GM21786 (cell line): Measurements from ENCODE around the gene GRB10.

Experiments
- ATAC-seq: cut with Tn5 transposase; IDR thresholded peaks from one replicate; pipeline ENCODE4 v1.9.1; 2021; ENCODE audit not compliant: unreplicated experiment

The GRB10 gene

DNA sequence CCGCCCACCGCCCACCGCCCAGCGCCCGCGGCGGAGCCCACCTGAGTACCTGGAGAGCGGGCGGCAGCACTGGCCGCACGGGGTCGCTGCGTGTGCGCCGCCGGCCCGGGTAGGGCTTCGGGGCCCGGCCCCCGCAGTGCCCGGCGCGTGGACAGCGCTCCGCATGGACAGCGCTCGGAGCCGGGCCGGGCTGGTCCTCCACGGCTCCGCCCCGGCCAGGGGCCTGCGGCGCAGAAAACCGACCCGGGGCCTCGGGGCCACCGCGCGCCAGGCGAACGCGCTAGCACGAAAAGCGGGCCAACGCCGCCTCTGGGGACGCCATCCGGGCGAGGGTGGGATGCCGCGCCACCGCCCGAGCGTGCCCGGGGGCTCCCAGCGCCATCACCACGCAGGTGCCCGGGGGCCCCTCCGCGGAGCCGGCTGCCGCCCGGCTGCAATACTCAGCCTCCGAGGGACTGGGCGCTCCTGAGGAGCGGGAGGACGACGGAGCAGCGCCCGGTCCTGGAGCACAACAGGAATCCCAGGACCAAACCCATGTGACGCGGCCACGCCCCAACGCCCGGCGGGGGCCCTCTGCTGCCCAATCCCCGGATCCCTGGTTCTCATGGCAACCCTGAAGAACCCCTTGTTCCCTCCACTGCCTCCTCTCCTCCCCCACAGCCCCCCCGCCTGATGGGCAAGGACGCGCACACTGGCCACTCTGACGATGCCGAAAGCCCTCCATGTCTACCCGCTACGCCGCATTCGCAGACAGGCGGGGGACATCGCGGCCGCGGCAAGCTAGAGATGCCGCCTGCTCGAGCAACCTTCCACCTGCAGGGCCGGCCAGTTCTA lies at the start of gene GRB10:
TSS of gene GRB10 (minus strand) at position 522 of the 834 bp plus-strand sequence. CDS start 50,574 bp downstream, outside the sequence.
- ATAC-seq, result no peak

DNA sequence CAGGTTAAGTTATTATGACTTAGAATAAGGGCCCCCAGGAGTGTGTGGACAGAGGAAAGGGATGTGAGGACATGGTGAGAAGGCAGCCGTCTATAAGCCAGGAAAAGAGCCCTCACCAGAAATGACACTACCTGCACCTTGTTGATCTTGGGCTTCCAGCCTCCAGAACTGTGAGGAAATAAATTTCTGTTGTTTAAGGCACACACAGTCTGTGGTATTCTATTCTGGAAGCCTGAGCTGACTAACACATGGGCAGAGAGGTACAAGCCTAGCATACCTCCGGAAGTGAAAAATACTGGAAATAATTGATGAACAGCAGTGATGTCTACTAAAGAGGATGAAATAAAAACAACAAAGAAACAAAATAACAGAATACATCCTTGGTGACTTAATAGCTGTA lies 46.1 kb upstream of the GRB10 start:
- no peak for ATAC-seq

DNA sequence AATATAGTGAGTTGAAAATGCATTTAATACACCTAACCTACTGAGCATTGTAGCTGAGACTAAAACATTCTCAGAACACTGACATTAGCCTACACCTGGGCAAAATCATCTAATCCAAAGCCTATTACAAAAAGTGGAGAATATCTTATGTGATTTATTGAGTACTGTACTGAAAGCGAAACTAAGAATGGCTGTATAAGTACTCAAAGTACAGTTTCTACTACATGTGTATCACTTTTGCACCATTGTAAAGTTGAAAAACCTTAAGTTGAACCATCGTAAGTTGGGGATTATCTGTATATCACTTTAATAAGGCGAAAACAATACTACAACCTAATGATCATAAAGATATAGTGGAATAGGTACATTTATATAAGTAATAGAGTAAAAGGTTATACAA lies 45.4 kb upstream of the GRB10 start:
- ATAC-seq, result no peak

DNA sequence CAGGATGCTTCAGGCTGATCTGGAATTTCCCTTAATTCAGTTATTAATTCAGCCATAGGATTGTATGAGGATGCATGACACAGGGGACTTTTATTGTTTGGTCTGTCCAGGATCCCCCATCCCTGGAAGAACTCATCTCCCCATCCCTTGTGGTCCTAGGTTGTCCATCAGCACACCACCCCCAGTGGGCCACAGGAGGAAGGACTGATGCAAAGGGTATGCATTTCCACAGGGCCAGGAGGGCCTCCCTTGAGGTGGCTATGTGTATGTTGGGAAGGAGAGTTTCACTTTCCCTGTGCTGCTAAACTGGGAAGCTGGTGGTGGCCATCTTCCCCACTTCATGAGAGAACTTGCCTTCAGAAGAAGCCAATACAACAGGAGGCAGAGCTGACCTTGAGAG lies 44.6 kb upstream of the GRB10 start:
- no peak for ATAC-seq

DNA sequence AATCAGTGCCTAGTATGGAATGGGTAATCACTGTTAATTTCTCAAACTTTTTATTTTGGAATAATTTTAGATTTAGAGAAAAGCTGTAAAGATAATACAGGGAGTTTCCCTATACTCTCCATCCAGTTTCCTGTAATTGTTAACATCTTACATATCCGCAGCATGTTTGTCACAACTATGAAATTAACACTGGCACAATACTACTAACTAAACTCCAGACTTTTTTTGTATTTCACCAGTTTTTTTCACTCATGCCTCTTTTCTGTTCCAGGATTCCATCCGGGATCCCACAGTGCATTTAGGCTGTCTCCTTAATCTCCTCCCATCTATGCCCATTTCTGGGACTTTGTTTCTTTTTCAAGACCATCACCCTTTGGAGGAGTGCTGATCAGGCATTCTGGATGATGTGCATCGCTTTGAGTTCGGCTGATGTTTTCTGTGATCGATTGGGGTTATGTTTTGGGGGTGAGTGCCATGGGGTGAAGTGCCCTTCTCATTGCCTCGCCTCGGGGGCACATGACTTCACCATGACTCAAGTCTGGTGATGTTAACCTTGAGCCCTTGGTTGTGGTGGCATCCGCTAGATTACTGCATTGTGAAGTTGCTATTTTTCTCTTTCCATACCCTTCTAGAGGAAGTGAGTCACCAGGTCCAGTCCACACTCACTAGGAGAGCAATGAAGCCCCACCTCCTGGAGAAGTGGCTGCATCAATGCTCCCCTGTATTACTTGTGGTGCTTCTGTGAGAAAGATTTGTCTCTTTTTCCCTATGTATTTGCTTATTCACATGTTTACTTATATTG lies 43.9 kb upstream of the GRB10 start:
- no peak for ATAC-seq

DNA sequence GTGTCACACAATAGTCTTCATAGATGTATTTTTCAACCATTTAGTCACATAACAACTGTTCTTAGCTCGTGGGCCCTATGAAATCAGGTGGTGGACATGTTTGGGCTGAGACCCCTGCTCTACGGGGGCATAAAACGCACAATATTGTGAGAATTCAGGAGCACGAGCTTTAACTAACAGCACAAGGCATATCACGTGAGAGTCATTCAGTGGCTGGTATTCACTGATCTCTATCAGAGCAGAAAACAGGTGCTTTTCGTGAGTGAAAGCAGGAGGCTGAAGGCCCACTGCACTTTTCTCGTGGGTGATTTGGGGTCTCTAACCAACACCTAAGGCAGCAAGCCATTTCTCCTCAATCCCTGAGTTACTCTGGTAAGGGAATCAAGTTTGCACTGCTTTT lies 42.8 kb upstream of the GRB10 start:
- ATAC-seq, result no peak

DNA sequence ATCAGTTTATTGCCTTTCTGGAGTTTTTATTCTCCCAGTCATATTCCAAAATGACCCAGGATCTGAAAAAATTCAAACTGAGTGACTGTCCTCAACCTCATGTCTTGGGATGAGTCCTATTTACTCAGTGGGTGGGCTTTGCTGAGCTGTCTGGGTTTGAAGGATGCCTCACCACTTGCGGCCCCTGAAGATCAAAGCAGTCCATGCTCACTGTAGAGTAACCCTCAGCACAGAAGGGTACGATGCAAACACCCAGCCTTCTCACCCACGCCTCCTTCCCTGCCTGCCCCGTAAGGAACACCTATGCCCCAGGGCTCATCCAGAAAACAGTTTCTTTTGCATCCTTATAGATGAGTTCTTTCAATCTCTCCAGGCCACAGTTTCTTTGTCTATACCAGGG lies 42.2 kb upstream of the GRB10 start:
- ATAC-seq, result no peak

DNA sequence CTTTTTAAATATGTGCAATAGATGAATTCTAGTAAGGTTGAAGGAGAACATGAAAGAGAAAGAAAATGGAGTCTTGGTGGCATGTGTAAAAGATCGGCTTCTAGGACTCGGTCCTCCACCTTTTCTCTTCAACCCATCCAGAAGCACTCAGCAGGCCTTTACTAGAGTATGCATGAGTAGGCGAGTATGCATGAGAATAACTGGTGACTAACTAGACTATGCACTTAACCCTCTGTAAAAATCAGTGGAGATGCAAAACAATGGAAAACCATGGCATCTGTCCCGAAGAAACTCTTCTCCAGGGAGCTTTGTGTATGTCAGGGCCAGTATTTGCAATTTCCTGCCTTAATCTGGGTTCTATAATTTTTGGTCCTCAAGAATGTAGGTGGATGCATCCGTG lies 40.0 kb upstream of the GRB10 start:
- ATAC-seq, result no peak

DNA sequence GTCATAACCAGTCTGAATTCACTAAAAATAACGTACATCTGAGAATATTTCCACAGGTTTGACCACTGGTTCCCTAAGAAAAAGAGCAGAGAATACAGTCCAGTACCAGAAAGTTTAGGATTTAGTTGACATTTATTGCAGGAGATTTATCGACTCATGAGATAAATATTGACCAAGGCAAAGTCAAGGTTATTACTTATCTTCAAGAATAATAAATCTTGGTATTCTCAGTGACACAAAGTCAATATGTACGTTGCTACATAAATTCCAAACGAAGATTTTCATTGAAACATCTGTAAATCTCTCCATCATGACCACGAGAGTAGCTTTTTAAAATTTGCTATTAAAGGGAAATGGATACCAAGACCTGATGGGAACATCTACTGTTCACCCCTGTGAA lies 39.4 kb upstream of the GRB10 start:
- ATAC-seq, result no peak

DNA sequence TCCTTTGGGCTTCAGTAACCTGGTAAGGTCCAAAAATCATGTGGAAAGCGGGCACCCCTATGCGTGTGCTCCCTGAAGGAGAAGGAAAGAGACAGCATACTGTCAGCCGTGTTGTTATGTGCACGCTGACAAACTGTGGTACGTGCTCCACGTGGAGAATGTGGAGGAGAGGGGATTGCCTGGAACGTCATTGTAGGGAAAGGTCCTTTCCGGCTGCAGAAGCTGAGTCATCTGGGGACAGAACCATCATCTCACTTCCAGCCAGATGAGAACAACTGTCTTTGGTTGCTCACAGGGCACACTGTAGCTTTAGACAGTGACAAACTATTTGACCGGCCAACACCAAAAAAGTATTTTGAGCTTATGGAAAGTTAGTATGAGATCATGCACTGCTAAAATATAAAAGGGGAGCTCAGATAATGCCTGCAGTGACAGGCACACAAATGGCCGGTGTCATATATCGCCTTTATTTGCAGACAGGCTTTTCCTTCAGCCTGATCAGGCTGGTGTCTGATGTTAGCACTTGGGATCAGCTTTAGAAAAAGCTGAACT lies 38.8 kb upstream of the GRB10 start:
- ATAC-seq, result no peak

DNA sequence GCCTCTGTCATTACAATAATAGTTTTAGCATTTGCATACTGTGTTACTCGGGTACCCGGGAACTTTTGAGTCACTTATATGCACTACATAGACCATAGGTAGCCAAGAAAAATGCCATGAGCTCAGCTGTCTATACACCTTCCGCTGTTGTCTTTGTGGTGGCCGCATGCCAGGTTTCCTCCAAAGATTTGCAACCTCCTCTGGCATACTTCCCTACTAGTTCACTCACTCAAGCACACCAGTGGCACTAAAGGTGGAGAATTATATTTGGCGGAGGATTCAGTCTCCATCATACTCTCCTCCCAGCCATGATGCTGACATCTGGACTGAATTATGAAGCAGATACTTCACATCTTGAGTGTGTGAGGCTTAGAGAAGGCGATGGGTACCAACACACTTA lies 35.6 kb upstream of the GRB10 start:
- no peak for ATAC-seq

DNA sequence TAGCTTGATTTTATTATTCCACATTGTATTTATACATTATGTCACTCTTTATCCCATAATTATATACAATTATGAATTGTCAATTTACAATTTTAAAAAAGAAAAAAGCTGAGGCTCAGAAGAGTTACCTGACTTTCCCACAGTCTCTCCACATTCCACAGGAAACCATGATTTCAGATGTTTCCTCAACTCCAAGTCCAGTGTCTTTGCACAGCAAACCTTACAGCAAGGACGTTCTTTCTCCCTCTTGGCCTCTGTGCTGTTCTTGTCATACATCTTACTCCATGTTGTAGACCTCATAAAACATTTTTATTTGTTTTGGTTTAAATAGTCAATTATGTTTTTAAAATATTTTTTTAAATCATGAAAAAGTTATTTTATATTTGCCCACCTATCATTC lies 34.9 kb upstream of the GRB10 start:
- no peak for ATAC-seq

DNA sequence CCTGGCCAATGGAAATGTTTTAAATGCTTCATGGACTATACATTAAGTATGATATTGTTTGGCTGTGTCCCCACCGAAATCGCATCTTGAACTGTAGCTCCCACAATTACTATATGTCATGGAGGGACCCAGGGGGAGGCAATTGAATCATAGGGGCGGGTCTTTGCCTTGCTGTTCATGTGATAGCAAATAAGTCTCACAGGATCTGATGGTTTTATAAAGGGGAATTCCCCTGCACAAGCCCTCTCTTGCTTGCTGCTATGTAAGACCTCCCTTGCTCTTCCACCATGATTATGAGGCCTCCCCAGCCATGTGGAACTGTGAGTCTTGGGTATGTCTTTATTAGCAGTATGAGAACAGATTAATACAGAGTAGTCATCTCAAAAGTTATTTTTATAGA lies 32.4 kb upstream of the GRB10 start:
- no peak for ATAC-seq

DNA sequence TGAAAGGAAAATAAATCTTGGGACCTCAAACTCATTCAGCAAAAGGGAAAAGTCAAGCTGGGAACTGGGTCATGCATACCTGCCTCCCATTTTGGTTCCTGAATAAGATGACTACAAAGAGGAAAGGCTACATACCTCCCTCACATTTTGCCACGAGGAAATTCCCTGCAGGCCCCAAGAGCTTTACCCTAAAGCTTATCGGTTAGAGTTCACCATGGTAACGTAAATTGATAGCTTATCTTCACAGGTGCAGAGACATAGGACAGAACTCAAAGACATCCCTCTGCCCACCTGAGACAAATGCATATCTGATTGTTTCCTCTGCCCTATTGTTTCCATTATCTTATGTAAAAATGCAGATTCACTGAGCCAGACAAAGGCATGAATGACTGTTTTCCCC lies 31.5 kb upstream of the GRB10 start:
- no peak for ATAC-seq

DNA sequence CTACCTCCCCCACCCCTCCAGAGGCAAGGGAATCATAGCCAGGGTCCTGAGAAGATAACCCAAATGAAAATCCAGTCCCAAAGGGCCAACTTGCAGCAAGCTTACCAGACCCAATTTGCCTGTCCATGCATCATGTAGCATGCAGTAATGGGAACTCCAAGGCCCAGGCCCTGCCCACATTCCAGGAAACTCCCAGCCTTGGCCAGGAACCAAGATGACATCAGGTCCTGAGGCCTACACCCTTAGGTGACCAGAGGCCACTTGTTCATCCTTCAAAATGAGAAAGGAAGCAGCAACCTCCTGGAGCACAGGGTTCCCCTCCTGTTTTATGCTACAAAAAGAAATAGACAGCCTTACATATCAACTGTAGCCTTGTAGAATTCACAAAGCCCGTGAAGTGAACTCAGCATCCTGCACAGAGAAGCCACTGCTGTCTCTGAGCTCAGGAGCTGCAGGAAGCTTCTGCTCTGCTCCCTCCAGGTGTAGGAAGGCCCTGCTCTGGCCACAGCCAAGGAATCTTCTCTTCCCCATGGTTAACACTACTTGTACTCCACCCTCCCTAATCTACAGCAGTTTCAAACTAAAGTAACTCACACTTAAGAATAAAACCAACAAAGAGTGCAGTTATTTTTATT lies 30.3 kb upstream of the GRB10 start:
- ATAC-seq, result no peak

DNA sequence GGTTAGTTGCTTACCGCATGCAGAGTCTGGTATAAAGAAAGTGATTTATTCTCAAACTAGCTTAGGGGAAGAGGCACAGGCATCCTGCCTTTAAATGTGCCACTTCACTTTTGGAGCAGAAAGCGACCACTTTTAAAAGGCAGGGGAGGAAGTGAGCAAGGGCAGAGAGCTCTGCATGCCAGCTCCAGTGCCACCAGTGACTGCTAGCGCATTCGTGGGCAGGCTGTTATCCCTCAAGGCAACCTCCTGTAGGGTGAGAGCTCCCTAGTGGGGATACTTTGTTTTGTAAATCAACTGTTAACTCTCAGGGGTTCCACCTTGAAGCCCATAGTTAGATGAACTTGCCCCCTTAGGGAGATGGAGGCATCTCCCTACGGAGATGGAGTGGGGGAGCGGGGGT lies 29.4 kb upstream of the GRB10 start:
- ATAC-seq, result no peak

DNA sequence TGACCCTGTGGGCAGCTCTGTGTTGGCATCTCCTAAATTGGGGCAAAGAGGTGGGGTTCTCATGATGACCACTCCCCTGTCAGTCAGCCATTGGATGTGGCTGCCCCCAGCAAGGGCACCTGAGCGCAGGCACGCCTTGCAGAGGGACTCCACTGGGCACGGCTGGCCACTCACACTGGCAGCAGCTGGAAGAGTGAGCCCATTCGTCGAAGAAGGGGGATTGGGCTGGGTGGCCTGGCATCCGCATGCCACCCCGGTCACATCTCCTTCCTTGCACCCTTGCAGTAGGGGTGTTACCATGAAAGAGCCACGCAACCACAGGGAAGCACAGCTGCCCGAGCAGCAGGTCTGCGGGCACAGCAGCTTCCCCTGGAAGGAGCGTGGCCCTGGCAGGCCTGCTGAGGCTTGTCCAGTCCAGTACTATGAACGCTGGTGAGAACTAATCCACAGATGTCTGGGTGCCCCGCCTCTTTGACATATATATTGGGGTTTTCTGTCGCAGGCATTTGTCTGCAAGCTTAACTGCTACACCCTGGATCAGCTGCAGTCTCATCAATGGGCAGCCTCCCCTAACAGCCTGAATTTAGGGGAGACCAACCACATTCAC lies 25.7 kb upstream of the GRB10 start:
- ATAC-seq, result no peak

DNA sequence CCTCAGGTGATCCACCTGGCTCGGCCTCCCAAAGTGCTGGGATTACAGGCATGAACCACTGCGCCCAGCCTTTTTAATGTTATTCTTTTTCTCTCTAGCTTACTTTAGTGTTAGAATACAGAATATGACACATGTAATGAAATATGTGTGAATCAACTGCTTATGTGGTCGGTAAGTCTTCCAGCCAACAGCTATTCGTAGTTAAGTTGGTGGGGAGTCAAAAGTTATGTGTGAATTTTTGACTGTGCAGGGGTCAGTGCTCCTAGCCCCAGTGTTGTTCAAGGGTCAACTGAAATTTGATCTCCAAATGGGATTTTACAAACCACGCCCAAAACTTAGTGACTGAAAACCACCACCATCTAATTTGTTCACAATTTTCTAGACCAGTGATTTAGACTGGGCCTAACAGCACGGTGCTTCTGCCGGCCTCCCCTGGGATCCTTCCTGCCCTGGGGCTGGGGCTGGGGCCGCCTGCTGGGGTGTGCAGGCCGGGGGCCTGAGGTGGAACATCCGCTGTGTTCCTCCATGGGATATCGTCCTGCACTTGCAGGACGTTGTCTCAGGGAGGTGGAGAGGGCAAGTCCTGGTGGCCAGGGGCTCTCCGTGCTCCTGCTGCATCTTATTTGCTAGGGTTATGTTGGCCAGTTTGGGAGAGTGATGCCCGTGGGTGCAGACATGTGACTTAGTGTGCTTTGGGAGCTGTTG lies 24.5 kb upstream of the GRB10 start:
- ATAC-seq, result no peak

DNA sequence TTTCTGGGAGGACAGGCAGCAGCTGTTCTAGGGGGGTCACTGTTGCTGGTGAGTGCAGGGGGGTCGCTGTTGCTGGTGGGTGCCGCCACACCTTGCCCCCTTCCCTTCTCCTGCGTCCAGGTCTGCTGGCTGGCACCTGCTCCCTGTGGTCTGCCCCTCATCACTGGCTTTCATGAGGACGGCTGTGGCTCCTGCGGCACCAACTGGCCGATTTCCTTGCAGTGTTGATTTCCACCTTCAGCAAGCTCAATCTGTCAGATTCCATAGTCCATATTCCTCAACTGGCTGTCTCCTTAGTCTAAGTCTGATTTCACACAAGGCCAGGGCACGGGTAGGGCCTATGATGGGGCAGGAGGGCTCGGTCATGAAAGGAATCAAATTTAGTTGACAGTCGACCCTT lies 23.4 kb upstream of the GRB10 start:
- ATAC-seq, result no peak

DNA sequence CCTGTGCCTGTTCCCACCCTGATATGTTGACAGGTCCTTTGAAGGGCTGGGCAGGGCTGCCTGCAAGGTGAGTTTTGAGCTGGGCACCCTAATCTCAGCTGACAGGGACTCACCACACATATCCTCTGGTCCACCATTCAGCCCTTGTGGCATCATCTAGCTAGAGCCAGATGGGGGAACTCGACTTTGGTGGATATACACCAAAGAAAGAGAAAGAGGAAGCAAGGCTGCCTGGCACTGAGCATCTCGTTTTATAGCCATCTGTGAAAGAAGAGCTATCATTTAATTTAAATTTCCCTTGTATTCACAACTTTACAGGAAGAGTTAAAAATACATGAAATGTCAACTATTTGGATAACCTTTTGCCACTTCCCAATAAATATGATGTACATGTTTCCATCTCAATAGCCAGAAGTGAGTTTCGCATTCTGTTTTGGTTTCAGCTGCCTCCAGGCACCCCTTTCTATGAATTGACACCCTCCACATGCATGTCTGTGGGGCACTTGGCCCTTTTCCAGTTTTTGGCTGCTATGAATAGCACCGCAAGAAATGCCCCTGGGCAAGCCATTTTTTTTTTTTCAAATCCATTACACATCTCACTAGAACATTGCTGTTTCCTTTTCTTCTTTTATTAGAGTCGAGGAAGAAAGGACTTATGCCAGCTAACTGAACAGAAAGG lies 22.9 kb upstream of the GRB10 start:
- no peak for ATAC-seq
